Parathyroid adenoma (tissue), 2 donors: ENCODE data around the gene BAG1.
A peak's percentile ranks its signal among the peaks of the same experiment; 100 is the strongest.

Experiments
- H2AFZ ChIP-seq: fragments of 300-600 bp; sonication (generic); one replicate; pipeline ENCODE4 v1.7.0; 2017; ENCODE audit warnings: antibody characterized with exemption, mild to moderate bottlenecking
- H3K27ac ChIP-seq: fragments of 300-600 bp; sonication (generic); one replicate; pipeline ENCODE4 v1.7.0; 2017
- H3K27me3 ChIP-seq: fragments of 300-600 bp; sonication (generic); one replicate; pipeline ENCODE4 v1.7.0; 2017; ENCODE audit warnings: low read length; ENCODE audit not compliant: control insufficient read depth, insufficient read depth
- H3K36me3 ChIP-seq: fragments of 300-600 bp; sonication (generic); one replicate; pipeline ENCODE4 v1.7.0; 2017; ENCODE audit warnings: low read length; ENCODE audit not compliant: control insufficient read depth, insufficient read depth
- H3K4me1 ChIP-seq: fragments of 300-600 bp; sonication (generic); one replicate; pipeline ENCODE4 v1.7.0; 2017; ENCODE audit warnings: control low read depth
- H3K4me2 ChIP-seq: fragments of 300-600 bp; sonication (generic); one replicate; pipeline ENCODE4 v1.7.0; 2017; ENCODE audit warnings: low read length
- H3K4me3 ChIP-seq: fragments of 300-600 bp; sonication (generic); one replicate; pipeline ENCODE4 v1.7.0; 2017; ENCODE audit warnings: low read depth, low read length
- H3K79me2 ChIP-seq: fragments of 300-600 bp; sonication (generic); one replicate; pipeline ENCODE4 v1.7.0; 2017; ENCODE audit warnings: control low read depth
- H3K9ac ChIP-seq: fragments of 300-600 bp; sonication (generic); one replicate; pipeline ENCODE4 v1.7.0; 2017; ENCODE audit warnings: mild to moderate bottlenecking
- H3K9me3 ChIP-seq: fragments of 300-600 bp; sonication (generic); one replicate; pipeline ENCODE4 v1.7.0; 2017; ENCODE audit warnings: low read length; ENCODE audit not compliant: control insufficient read depth
- TF ChIP-seq, protein P1 (sequence below): fragments of 300-600 bp; sonication (generic); IDR thresholded peaks from one replicate; pipeline ENCODE4 v1.7.0; 2017; ENCODE audit warnings: antibody characterized with exemption, mild to moderate bottlenecking
- donor health status: primary hyperparathyroidism.

Gene BAG1

DNA sequence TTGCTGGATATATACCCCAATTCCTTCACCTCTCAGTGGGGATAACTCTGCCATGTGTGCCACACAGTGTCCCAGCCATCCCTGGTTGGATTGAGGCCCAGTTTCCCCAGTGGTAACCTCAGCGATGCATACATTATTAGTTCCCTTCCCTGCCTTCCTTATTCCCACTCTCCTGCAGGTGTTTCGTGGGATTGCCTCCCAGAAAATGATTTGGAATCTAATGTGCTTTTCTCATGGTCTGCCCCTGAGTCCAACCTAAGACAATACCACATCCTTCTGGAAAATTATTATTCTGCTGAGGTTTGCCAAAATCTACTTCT, 32.9 kb downstream of the BAG1 start:
- Histone ChIP-seq H3K4me3 (no peak overlapping the region), H3K9me3 (no peaks in the 10 kb centered on the region), H3K27ac (no peak overlapping the region), H3K4me2 (no peak overlapping the region), H3K79me2 (no peaks in the 10 kb centered on the region), H3K36me3 (no peaks in the 10 kb centered on the region), H3K9ac (no peak overlapping the region), H3K27me3 (no peaks in the 10 kb centered on the region), H2AFZ (no peak overlapping the region), H3K4me1 (peaks cover 9% of the 10 kb centered on the region)
- TF ChIP-seq, protein P1, sequence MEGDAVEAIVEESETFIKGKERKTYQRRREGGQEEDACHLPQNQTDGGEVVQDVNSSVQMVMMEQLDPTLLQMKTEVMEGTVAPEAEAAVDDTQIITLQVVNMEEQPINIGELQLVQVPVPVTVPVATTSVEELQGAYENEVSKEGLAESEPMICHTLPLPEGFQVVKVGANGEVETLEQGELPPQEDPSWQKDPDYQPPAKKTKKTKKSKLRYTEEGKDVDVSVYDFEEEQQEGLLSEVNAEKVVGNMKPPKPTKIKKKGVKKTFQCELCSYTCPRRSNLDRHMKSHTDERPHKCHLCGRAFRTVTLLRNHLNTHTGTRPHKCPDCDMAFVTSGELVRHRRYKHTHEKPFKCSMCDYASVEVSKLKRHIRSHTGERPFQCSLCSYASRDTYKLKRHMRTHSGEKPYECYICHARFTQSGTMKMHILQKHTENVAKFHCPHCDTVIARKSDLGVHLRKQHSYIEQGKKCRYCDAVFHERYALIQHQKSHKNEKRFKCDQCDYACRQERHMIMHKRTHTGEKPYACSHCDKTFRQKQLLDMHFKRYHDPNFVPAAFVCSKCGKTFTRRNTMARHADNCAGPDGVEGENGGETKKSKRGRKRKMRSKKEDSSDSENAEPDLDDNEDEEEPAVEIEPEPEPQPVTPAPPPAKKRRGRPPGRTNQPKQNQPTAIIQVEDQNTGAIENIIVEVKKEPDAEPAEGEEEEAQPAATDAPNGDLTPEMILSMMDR, result no peak

DNA sequence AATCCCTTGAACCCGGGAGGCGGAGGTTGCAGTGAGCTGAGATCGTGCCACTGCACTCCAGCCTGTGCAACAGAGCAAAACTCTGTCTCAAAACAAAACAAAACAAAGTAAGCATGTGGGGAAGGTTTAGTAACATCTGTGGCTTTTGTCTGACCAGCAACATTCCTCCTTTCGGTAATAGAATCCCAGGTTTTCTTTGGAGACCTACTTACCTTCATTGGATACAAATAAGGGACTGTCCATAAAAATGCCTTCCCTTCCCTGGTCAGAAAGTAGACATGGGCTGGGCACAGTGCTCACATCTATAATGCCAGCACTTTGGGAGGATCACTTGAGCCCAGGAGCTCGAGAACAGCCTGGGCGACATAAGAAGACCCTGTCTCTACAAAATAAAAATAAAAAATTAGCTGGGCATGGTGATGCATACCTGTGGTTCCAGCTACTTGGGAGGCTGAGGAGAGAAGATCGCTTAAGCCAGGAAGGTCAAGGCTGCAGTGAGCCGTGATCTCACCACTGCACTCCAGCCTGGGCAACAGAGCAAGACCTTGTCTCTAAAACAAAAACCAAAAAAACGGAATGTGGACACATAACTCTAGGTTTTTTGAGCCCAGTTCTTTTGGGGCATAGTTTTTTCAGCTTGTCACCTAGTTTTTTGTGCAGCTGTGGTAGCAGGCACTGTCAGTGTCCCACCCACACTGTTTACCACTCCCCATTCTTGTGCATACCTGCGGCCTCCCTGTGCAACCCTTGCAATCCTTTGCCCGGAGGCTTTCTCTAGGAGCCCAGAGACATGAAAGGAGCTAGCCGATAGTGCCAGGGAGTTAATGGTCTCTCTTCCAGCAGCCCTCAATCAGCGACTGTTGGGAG, 33.5 kb downstream of the BAG1 start:
- peaks cover 9% of the 10 kb centered on the region for H3K4me1 ChIP-seq
- no peak overlapping the region for H3K9ac ChIP-seq
- no peak overlapping the region for H3K27ac ChIP-seq
- H3K4me3 ChIP-seq, result no peak overlapping the region
- H3K27me3 ChIP-seq, result no peaks in the 10 kb centered on the region
- no peaks in the 10 kb centered on the region for H3K9me3 ChIP-seq
- H3K4me2 ChIP-seq, result no peak overlapping the region
- TF ChIP-seq, protein P1, result no peak
- no peak overlapping the region for H2AFZ ChIP-seq
- no peaks in the 10 kb centered on the region for H3K36me3 ChIP-seq
- no peaks in the 10 kb centered on the region for H3K79me2 ChIP-seq

DNA sequence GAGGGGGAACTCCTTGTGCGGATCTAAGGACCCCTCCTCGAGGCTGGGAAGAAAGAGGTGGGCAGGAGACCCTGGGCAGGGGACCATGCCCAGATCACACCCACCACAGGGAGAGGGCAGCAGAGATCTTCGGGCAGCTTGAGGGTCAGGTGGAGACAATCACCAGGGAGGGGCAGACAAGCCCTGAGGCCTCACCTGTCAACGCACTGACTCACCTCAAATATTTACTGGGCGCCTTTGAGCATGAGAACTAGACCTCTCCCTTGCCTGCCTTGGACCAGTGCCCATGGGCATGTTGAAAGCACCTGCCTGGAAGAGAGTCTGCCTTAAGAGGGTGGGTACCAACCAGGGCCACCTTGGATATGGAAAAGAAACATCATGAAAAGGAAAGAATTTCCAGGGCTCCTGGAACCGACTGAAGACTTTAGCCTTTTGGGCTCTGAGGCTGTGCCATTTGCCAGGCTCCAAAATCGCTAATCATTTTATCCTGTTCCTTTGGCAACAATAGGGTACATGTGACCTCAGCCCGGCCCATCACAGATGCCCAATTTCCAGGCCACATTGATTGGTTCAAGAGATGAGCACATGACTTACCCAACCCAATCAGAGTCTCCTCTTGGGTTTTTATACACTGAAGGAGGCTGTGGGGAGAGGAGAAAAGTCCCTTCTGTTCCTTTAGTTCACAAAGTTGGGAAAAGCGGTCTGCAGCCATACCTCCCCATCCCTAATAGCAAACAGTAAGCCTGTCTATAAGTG, 35.0 kb downstream of the BAG1 start:
- no peaks in the 10 kb centered on the region for H3K27me3 ChIP-seq
- H3K36me3 ChIP-seq, result no peaks in the 10 kb centered on the region
- H3K27ac ChIP-seq, result no peak overlapping the region
- H3K9me3 ChIP-seq, result no peaks in the 10 kb centered on the region
- H3K9ac ChIP-seq, result no peak overlapping the region
- no peak overlapping the region for H3K4me3 ChIP-seq
- TF ChIP-seq, protein P1, result peak; percentile 39
- peaks cover 9% of the 10 kb centered on the region for H3K4me1 ChIP-seq
- no peak overlapping the region for H3K4me2 ChIP-seq
- no peaks in the 10 kb centered on the region for H3K79me2 ChIP-seq
- no peak overlapping the region for H2AFZ ChIP-seq

DNA sequence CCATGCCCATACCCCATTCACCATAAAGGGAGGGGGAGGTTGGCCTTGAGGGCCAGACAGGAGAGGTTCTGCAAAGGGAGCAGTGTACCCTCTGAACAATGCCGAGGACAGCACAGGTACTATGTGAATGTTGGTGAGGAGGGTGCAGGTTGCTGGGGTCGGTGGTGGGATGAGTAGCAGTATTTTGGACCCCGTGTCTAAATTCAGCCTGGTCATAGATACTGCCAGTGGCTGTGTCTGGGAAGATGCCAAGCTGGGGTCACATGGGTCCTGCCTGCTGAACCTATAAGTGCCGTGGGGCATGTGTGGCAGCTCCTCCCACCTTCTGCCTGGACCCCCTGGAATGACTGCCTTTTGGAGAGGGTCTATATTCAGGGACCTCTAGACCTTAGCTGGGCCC, 35.9 kb downstream of the BAG1 start:
- Histone ChIP-seq H3K4me3 (no peak overlapping the region), H3K36me3 (no peaks in the 10 kb centered on the region), H2AFZ (no peak overlapping the region), H3K9ac (no peak overlapping the region), H3K4me1 (peaks cover under 1% of the 10 kb centered on the region), H3K27me3 (no peaks in the 10 kb centered on the region), H3K79me2 (no peaks in the 10 kb centered on the region), H3K4me2 (no peak overlapping the region), H3K9me3 (no peaks in the 10 kb centered on the region), H3K27ac (no peak overlapping the region)
- TF ChIP-seq, protein P1, result no peak
